GM12878 (cell line): ENCODE measurements around the gene INO80D. TPM values are rescaled to one million over a fixed set of nuclear protein-coding genes. Genes with fewer than 3 reads are reported as not detected.
A peak's percentile ranks its signal among the peaks of the same experiment; 100 is the strongest.

ENCODE experiments used
- ATAC-seq: fragments of 200-7000 bp; cut with Tn5 transposase; 3 replicates; pipeline ENCODE4 v1.9.1; 2020; ENCODE audit warnings: mild to moderate bottlenecking, moderate library complexity
- BruUV-seq: library from RNA; stranded (reverse); fragments of 400-500 nt; replicated peaks from 2 replicates; lab custom pipeline; 2021; lab: Mats Ljungman, UMichigan
- CTCF ChIA-PET: fragments of 300-600 bp; sonication (Branson Sonifier 250); formaldehyde crosslinking; extraction: SDS; loops from one replicate; lab custom pipeline; 2021; ENCODE audit warnings: inconsistent platforms; lab: Yijun Ruan, JAX
- POLR2A ChIA-PET: fragments of 350-600 bp; formaldehyde crosslinking; extraction: SDS; loops from one replicate; lab custom pipeline; 2021; ENCODE audit warnings: inconsistent platforms; lab: Charles Lee
- RAD21 ChIA-PET: fragments of 300-600 bp; sonication (Branson Sonifier 250); formaldehyde crosslinking; loops from one replicate; lab custom pipeline; 2023; ENCODE audit warnings: antibody characterized with exemption; ENCODE audit not compliant: unreplicated experiment; lab: Charles Lee
- SMC1A ChIA-PET: fragments of 300-600 bp; sonication (Branson Sonifier 250); formaldehyde crosslinking; loops from one replicate; lab custom pipeline; 2023; ENCODE audit not compliant: unreplicated experiment, uncharacterized antibody; lab: Charles Lee
- DNase-seq: peaks from one replicate; pipeline ENCODE4 v3.0.0-alpha.2; 2011; ENCODE audit warnings: low read depth, low spot score
- FAIRE-seq: peaks from 3 replicates; lab custom pipeline; 2011; peaks lifted over from hg19 to GRCh38; lab: Jason Lieb, UNC
- H2AFZ ChIP-seq: 2 replicates; pipeline ENCODE4 v1.6.0; 2011; ENCODE audit warnings: low read depth, low read length, control low read depth; ENCODE audit not compliant: control insufficient read depth
- H3K27ac ChIP-seq: 2 replicates; pipeline ENCODE4 v1.5.1; 2011; ENCODE audit warnings: control low read depth; ENCODE audit not compliant: control insufficient read depth, insufficient read depth
- H3K27me3 ChIP-seq, 2 experiments: replicated peaks in 1 of 2; 2 replicates each; pipeline versions ENCODE4 v1.6.0 to v1.6.1; 2011; ENCODE audit warnings: low read length in 1 of 2; ENCODE audit not compliant: control insufficient read depth in 2 of 2, insufficient read depth in 2 of 2
- H3K36me3 ChIP-seq, 2 experiments: 2 replicates each; pipeline ENCODE4 v1.5.1; 2011; ENCODE audit warnings: low read length in 1 of 2; ENCODE audit not compliant: control insufficient read depth in 2 of 2, insufficient read depth in 2 of 2
- H3K4me1 ChIP-seq: 2 replicates; pipeline ENCODE4 v1.6.1; 2011; ENCODE audit warnings: mild to moderate bottlenecking, low read length, moderate library complexity, mixed read lengths; ENCODE audit not compliant: control insufficient read depth, insufficient read depth
- H3K4me2 ChIP-seq: 2 replicates; pipeline ENCODE4 v1.6.0; 2011; ENCODE audit warnings: control low read depth; ENCODE audit not compliant: control insufficient read depth, insufficient read depth
- H3K4me3 ChIP-seq: fragments of 200-600 bp; sonication (generic); 2 replicates; pipeline ENCODE4 v1.5.1; 2016
- H3K79me2 ChIP-seq: 2 replicates; pipeline ENCODE4 v1.6.0; 2011; ENCODE audit warnings: low read length; ENCODE audit not compliant: control insufficient read depth, insufficient read depth
- H3K9ac ChIP-seq: 2 replicates; pipeline ENCODE4 v1.8.0; 2011; ENCODE audit warnings: low read length, control low read depth, mixed read lengths; ENCODE audit not compliant: control insufficient read depth, insufficient read depth
- H3K9me3 ChIP-seq: replicated peaks from 3 replicates; pipeline ENCODE4 v1.5.1; 2011; ENCODE audit warnings: mild to moderate bottlenecking, low read length; ENCODE audit not compliant: control insufficient read depth, insufficient read depth
- H4K20me1 ChIP-seq: 2 replicates; pipeline ENCODE4 v1.6.0; 2011; ENCODE audit not compliant: control insufficient read depth, insufficient read depth
- ATF2 ChIP-seq: IDR thresholded peaks from 2 replicates; pipeline ENCODE4 v1.6.1; 2012; ENCODE audit warnings: low read length, inconsistent platforms
- BMI1 ChIP-seq: fragments of 450-650 bp; IDR thresholded peaks from 2 replicates; pipeline ENCODE4 v1.6.1; 2016; ENCODE audit warnings: mild to moderate bottlenecking, moderate library complexity, borderline replicate concordance
- CBFB ChIP-seq: IDR thresholded peaks from 2 replicates; pipeline ENCODE4 v1.6.1; 2016; ENCODE audit warnings: antibody characterized with exemption, low read depth
- CEBPB ChIP-seq, 2 experiments: fragments of 150-350 bp in 1 of 2; IDR thresholded peaks; 2 replicates each; pipeline ENCODE4 v1.6.1; 2012 to 2014; ENCODE audit warnings: low read depth in 2 of 2, low read length in 2 of 2, borderline replicate concordance in 1 of 2, inconsistent platforms in 1 of 2
- EGR1 ChIP-seq, 2 experiments: IDR thresholded peaks; 1 replicate in 1 of 2; 2 replicates in 1 of 2; pipeline ENCODE4 v1.6.1; 2011 to 2012; ENCODE audit warnings: low read depth in 2 of 2, low read length in 2 of 2, borderline replicate concordance in 1 of 2, mild to moderate bottlenecking in 1 of 2, moderate library complexity in 1 of 2
- FOS ChIP-seq: IDR thresholded peaks from 3 replicates; pipeline ENCODE4 v1.6.1; 2011; ENCODE audit warnings: borderline replicate concordance; ENCODE audit not compliant: insufficient read length; ENCODE audit errors: extremely low read depth
- KDM1A ChIP-seq: fragments of 200-600 bp; sonication (generic); IDR thresholded peaks from 2 replicates; pipeline ENCODE4 v1.6.1; 2016; ENCODE audit warnings: borderline replicate concordance
- MLLT1 ChIP-seq: fragments of 450-650 bp; IDR thresholded peaks from 2 replicates; pipeline ENCODE4 v1.6.1; 2016; ENCODE audit warnings: mild to moderate bottlenecking
- NBN ChIP-seq: fragments of 450-650 bp; IDR thresholded peaks from 2 replicates; pipeline ENCODE4 v1.6.1; 2016
- NFIC ChIP-seq: IDR thresholded peaks from 2 replicates; pipeline ENCODE4 v1.6.1; 2012; ENCODE audit warnings: low read depth, mild to moderate bottlenecking, inconsistent platforms, low read length, moderate library complexity
- POLR2A ChIP-seq: IDR thresholded peaks from 2 replicates; pipeline ENCODE4 v1.6.1; 2011; ENCODE audit warnings: low read depth, mild to moderate bottlenecking, low read length
- RAD21 ChIP-seq: IDR thresholded peaks from 2 replicates; pipeline ENCODE4 v1.6.1; 2011; ENCODE audit warnings: mild to moderate bottlenecking, low read depth, low read length, moderate library complexity; ENCODE audit not compliant: insufficient read depth
- RBBP5 ChIP-seq: fragments of 200-600 bp; sonication (generic); conservative IDR thresholded peaks from 2 replicates; pipeline ENCODE4 v1.6.1; 2016
- SPI1 ChIP-seq: IDR thresholded peaks from 2 replicates; pipeline ENCODE4 v1.6.1; 2011; ENCODE audit warnings: low read depth, mild to moderate bottlenecking, low read length, moderate library complexity, borderline replicate concordance; ENCODE audit not compliant: insufficient read depth
- STAT3 ChIP-seq: IDR thresholded peaks from 2 replicates; pipeline ENCODE4 v1.6.1; 2011; ENCODE audit warnings: low read depth, low read length, improper control_type of control experiment
- SUZ12 ChIP-seq: fragments of 200-600 bp; sonication (generic); IDR thresholded peaks from one replicate; pipeline ENCODE4 v1.6.1; 2018; ENCODE audit warnings: antibody characterized with exemption, mild to moderate bottlenecking; ENCODE audit not compliant: unreplicated experiment
- TARDBP ChIP-seq: IDR thresholded peaks from 2 replicates; pipeline ENCODE4 v1.6.1; 2016; ENCODE audit warnings: borderline replicate concordance
- YY1 ChIP-seq: IDR thresholded peaks from 2 replicates; pipeline ENCODE4 v1.6.1; 2011; ENCODE audit warnings: low read depth, mild to moderate bottlenecking, low read length
- ZBTB11 ChIP-seq: fragments of 450-650 bp; formaldehyde crosslinking; IDR thresholded peaks from 2 replicates; pipeline ENCODE4 v1.5.0; 2022; ENCODE audit warnings: mild to moderate bottlenecking, missing genetic modification characterization
- ZSCAN29 ChIP-seq: fragments of 450-650 bp; IDR thresholded peaks from 2 replicates; pipeline ENCODE4 v1.6.1; 2017; ENCODE audit warnings: mild to moderate bottlenecking, moderate library complexity
- WGBS: methylation state at CpG from one replicate; pipeline ENCODE4 v1.1.6; 2016; ENCODE audit warnings: low lambda C conversion rate; ENCODE audit not compliant: insufficient replicate concordance, insufficient coverage; ENCODE audit errors: missing lambda C conversion rate; 5-methylcytosine and 5-hydroxymethylcytosine counted together
- in situ Hi-C: fragments of 300-500 bp; cut with MboI; formaldehyde crosslinking; loops from 9 replicates; pipeline ENCODE4 v1.14.3; 2018; ENCODE audit warnings: mixed read lengths
- intact Hi-C: fragments of 100-400 bp; cut with micrococcal nuclease; formaldehyde crosslinking; loops from one replicate; pipeline ENCODE4 v1.14.2; 2022; ENCODE audit not compliant: unreplicated experiment
- polyA plus RNA-seq, 11 experiments: library from polyadenylated mRNA; depleted of rRNA in 4 of 11; unstranded in 6 of 11; stranded (reverse) in 5 of 11; fragments of >200 nt; fragmentation: Nextera tagmentation in 4 of 11; fragmentation: Illumina TruSeq in 1 of 11; extraction: Ambion mirVana in 4 of 11; extraction: Trizol in 1 of 11; gene quantifications; 1 replicate in 1 of 11; 2 replicates in 10 of 11; pipeline versions ENCODE4 v1.2.1 to v1.2.3, GENCODE V29; 2011 to 2016; ENCODE audit warnings: inconsistent platforms in 2 of 11, missing spikeins in 2 of 11, low read depth in 1 of 11
- total RNA-seq, 4 experiments: library from RNA; depleted of rRNA in 3 of 4; stranded (reverse); fragments of >200 nt in 3 of 4; fragmentation: Illumina TruSeq in 1 of 4; extraction: Trizol in 1 of 4; gene quantifications; 2 replicates each; pipeline versions ENCODE4 v1.2.1 to v1.2.3, GENCODE V29; 2013 to 2021

Gene INO80D
- total and polyA plus RNA-seq, 10 of the 15 experiments (the other 5 are each of a cell fraction or from before 2014, with no cell fraction given), result 0.73 to 16.3 (median 4.7) TPM

- no peak for TF ChIP-seq ZBTB11 (CRISPR knock-in tag)
- TF ChIP-seq FOS, result no peak
- no peak for TF ChIP-seq KDM1A
- no peak for TF ChIP-seq CBFB
- no peak for TF ChIP-seq RAD21
- TF ChIP-seq, all 136 proteins: peak for 0
These were observed 29.7 kb downstream of the INO80D start (continued) for GRCh38 chr2:206056286-206056685.

GRCh38 chr2:206054952-206055351 lies 31.0 kb downstream of the INO80D start:
- SMC1A ChIA-PET, result no interaction called here
- peaks cover 5 to 13% of the 10 kb centered on the region in 2 experiments for H3K36me3 ChIP-seq
- no peak overlapping the region for H2AFZ ChIP-seq
- no peak overlapping the region for H3K4me2 ChIP-seq
- DNase-seq, result no peak
- BruUV-seq, result TSS peak; percentile 49
- 0 out of 2 replicates have a peak, but pooled peaks cover 2% of the 10 kb centered on the region for H3K4me1 ChIP-seq
- H3K27me3 ChIP-seq, result no peaks in the 10 kb centered on the region
- FAIRE-seq, result no peak
- in situ Hi-C loops (no loop called here), intact Hi-C loops (no loop called here)
- H3K4me3 ChIP-seq, result no peak overlapping the region
- no peaks in the 10 kb centered on the region for H3K9me3 ChIP-seq
- CTCF ChIA-PET, result interaction anchor here (1.4 to 1.6 kb wide), 2 partner anchors 10 to 15 kb away, joined by 3 to 4 read pairs; no protein-coding TSS in a partner anchor
- ATAC-seq, result no peak
- RAD21 ChIA-PET, result no interaction called here
- TF ChIP-seq TARDBP (no peak), ZSCAN29 (no peak), EGR1 (IDR thresholded peaks at IDR 0.05; ENCODE audit: borderline replicate concordance in 1 of 2, low read depth in 2 of 2, low read length in 2 of 2) (no peak), MLLT1 (no peak), CEBPB (IDR thresholded peaks at IDR 0.05; ENCODE audit: borderline replicate concordance in 1 of 2, low read depth in 2 of 2, low read length in 2 of 2) (no peak), ATF2 (no peak), SPI1 (no peak), NBN (no peak), STAT3 (no peak), RBBP5 (no peak), POLR2A (no peak), YY1 (no peak), BMI1 (no peak), SUZ12 (no peak), NFIC (no peak)
- no peaks in the 10 kb centered on the region for H4K20me1 ChIP-seq
- H3K9ac ChIP-seq, result no peak overlapping the region
- H3K79me2 ChIP-seq, result no peaks in the 10 kb centered on the region; the same call in none of the 2 replicates
- H3K27ac ChIP-seq, result no peak overlapping the region
- POLR2A ChIA-PET, result no interaction called here
- WGBS, result 2% methylated on average over 3 of the region's 3 CpGs
